Measurements from ENCODE around the gene CADPS. TPM values are rescaled to one million over a fixed set of nuclear protein-coding genes. Genes with fewer than 3 reads are reported as not detected.

The CADPS gene
- total and polyA plus RNA-seq, 2 of the 4 experiments (the other 2 are of a cell fraction) = not detected

DNA sequence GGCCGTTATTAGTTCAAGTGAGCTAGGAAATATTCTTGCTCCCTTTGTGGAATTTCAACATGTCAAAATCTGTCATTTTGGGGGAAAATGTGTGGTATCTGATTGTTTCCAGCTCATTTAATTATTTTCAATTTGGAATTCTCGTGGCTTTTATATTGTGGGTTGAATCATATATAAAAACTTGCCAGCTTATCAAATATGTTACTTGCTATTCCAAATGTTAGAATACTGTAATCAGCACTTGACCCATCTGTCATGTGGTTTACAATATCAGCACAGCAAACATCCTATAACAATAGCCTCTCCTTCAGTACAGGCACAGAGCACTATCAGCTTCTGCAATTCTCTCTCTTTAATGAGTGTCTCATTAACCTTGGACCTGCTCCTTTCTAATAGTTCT is 371.7 kb downstream of the CADPS start:
- ChIA-PET CTCF (interaction anchor here (1.6 kb wide), 1 partner anchor 14 kb away, joined by 3 read pairs; no protein-coding TSS in a partner anchor), POLR2A (ENCODE audit: unreplicated experiment) (no interaction called here)
- Histone ChIP-seq H2BK5ac (ENCODE audit: low read depth, low read length, poor library complexity, severe bottlenecking) (no peak overlapping the region), H2BK20ac (ENCODE audit: low read depth, low read length) (no peak overlapping the region), H3K18ac (ENCODE audit: low read depth, low read length) (no peak overlapping the region), H3K4me2 (ENCODE audit: low read depth, low read length) (no peak overlapping the region), H3K14ac (replicated peaks; ENCODE audit: low read depth, low read length) (no peak overlapping the region), H3K9me3 (ENCODE audit: control insufficient read depth, insufficient read depth, low read length) (no peaks in the 10 kb centered on the region), H4K5ac (ENCODE audit: low read depth, low read length) (no peak overlapping the region), H3K9ac (ENCODE audit: low read depth, low read length) (no peak overlapping the region), H2AK9ac (replicated peaks; ENCODE audit: low read depth, low read length, poor library complexity) (no peak overlapping the region), H3K79me1 (ENCODE audit: low read depth in 1 of 2, low read length in 2 of 2) (no peaks in the 10 kb centered on the region), H3K56ac (ENCODE audit: extremely low read depth, insufficient read depth, low read length) (no peak overlapping the region), H2BK120ac (ENCODE audit: low read depth, low read length) (no peak overlapping the region), H2AFZ (replicated peaks; ENCODE audit: low read length, poor library complexity) (no peak overlapping the region), H3K4me3 (ENCODE audit: insufficient read depth, low read depth, low read length) (no peak overlapping the region), H3K27ac (ENCODE audit: insufficient read depth, low read length) (no peak overlapping the region), H2BK15ac (ENCODE audit: low read depth, low read length) (no peak overlapping the region), H3K23ac (ENCODE audit: low read depth, low read length) (no peak overlapping the region), H3K9me1 (ENCODE audit: insufficient read depth, low read length) (no peaks in the 10 kb centered on the region), H3K4ac (ENCODE audit: low read depth, low read length) (no peak overlapping the region), H4K20me1 (ENCODE audit: insufficient read depth, low read length) (no peaks in the 10 kb centered on the region), H4K8ac (ENCODE audit: low read depth in 2 of 2, low read length in 2 of 2) (no peak overlapping the region), H3K27me3 (ENCODE audit: control insufficient read depth, insufficient read depth, low read length) (no peaks in the 10 kb centered on the region), H4K91ac (ENCODE audit: insufficient read depth, low read depth, low read length) (no peak overlapping the region), H3K36me3 (ENCODE audit: control insufficient read depth, insufficient read depth, low read length) (no peaks in the 10 kb centered on the region), H2AK5ac (ENCODE audit: low read depth, low read length) (no peak overlapping the region), H3K4me1 (ENCODE audit: control insufficient read depth, insufficient read depth, low read length) (no peaks in the 10 kb centered on the region)
- in situ Hi-C loops (cut with MboI; ENCODE audit: low sequenced_read_pairs) (no loop called here), dilution Hi-C loops (cut with HindIII; ENCODE audit: low sequenced_read_pairs, unreplicated experiment) (no loop called here), intact Hi-C loops (cut with micrococcal nuclease) (no loop called here)
- no CpG with 5 or more reads among the region's 2 CpGs for WGBS, 2 experiments (ENCODE audit: extremely low coverage in 2 of 2, insufficient read length in 1 of 2)
- TF ChIP-seq BHLHE40 (IDR thresholded peaks at IDR 0.05; ENCODE audit: low read depth, low read length) = no peak
- TF ChIP-seq, protein P1, sequence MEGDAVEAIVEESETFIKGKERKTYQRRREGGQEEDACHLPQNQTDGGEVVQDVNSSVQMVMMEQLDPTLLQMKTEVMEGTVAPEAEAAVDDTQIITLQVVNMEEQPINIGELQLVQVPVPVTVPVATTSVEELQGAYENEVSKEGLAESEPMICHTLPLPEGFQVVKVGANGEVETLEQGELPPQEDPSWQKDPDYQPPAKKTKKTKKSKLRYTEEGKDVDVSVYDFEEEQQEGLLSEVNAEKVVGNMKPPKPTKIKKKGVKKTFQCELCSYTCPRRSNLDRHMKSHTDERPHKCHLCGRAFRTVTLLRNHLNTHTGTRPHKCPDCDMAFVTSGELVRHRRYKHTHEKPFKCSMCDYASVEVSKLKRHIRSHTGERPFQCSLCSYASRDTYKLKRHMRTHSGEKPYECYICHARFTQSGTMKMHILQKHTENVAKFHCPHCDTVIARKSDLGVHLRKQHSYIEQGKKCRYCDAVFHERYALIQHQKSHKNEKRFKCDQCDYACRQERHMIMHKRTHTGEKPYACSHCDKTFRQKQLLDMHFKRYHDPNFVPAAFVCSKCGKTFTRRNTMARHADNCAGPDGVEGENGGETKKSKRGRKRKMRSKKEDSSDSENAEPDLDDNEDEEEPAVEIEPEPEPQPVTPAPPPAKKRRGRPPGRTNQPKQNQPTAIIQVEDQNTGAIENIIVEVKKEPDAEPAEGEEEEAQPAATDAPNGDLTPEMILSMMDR (conservative IDR thresholded peaks at IDR 0.05; ENCODE audit: low read depth, low read length) = no peak
- TF ChIP-seq, protein P2, sequence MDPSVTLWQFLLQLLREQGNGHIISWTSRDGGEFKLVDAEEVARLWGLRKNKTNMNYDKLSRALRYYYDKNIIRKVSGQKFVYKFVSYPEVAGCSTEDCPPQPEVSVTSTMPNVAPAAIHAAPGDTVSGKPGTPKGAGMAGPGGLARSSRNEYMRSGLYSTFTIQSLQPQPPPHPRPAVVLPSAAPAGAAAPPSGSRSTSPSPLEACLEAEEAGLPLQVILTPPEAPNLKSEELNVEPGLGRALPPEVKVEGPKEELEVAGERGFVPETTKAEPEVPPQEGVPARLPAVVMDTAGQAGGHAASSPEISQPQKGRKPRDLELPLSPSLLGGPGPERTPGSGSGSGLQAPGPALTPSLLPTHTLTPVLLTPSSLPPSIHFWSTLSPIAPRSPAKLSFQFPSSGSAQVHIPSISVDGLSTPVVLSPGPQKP (IDR thresholded peaks at IDR 0.05; ENCODE audit: borderline replicate concordance, low read depth, low read length) = no peak
- DNase-seq (no peak), ATAC-seq (ENCODE audit: low read depth) (no peak)
- no TSS peak for BruUV-seq (replicated peaks)
